ENCODE results near the gene SPON2. TPM values are rescaled to one million over a fixed set of nuclear protein-coding genes. Genes with fewer than 3 reads are reported as not detected.

SPON2 gene
- total RNA-seq, 1 donor from 2014 or later: 18.1 TPM

- TF ChIP-seq CTCF (conservative IDR thresholded peaks at IDR 0.05; ENCODE audit: low read depth, low read length): no peak
- DNase-seq (ENCODE audit: low read depth): no peak
- peak overlapping the region; percentile 76 for H3K4me3 ChIP-seq (ENCODE audit: low read depth, low read length)
Measured at GRCh38 chr4:1170156-1170975, 2.0 kb downstream of the SPON2 start.

- no peak for DNase-seq (ENCODE audit: low read depth)
- no peak overlapping the region for H3K4me3 ChIP-seq (ENCODE audit: low read depth, low read length)
- TF ChIP-seq CTCF (conservative IDR thresholded peaks at IDR 0.05; ENCODE audit: low read depth, low read length): no peak
Measured at GRCh38 chr4:1169691-1170096, 2.7 kb downstream of the SPON2 start.

GRCh38 chr4:1169171-1169671 is 3.2 kb downstream of the SPON2 start:
- no peak for DNase-seq (ENCODE audit: low read depth)
- no peak for TF ChIP-seq CTCF (conservative IDR thresholded peaks at IDR 0.05; ENCODE audit: low read depth, low read length)

GRCh38 chr4:1168191-1169101 is 3.9 kb downstream of the SPON2 start:
- no peak overlapping the region for H3K4me3 ChIP-seq (ENCODE audit: low read depth, low read length)
- TF ChIP-seq CTCF (conservative IDR thresholded peaks at IDR 0.05; ENCODE audit: low read depth, low read length): no peak
- no peak for DNase-seq (ENCODE audit: low read depth)

More at GRCh38 chr4:1169171-1169671, 3.2 kb downstream of the SPON2 start:
- no peak overlapping the region for H3K4me3 ChIP-seq (ENCODE audit: low read depth, low read length)

- DNase-seq (ENCODE audit: low read depth): no peak
Measured at GRCh38 chr4:1167244-1167949, 5.0 kb downstream of the SPON2 start.

More at GRCh38 chr4:1167244-1167949, 5.0 kb downstream of the SPON2 start:
- peak overlapping the region; percentile 58 for H3K4me3 ChIP-seq (ENCODE audit: low read depth, low read length)
- peak; percentile 81 for TF ChIP-seq CTCF (conservative IDR thresholded peaks at IDR 0.05; ENCODE audit: low read depth, low read length)
